ENCODE results near the gene ADORA1.

Gene ADORA1

GRCh38 chr1:203142684-203143408, 15.3 kb downstream of the ADORA1 start:
- no peak for FAIRE-seq

- no peak for FAIRE-seq
Measured at GRCh38 chr1:203143641-203144040, 16.1 kb downstream of the ADORA1 start.

GRCh38 chr1:203144661-203145060, 17.1 kb downstream of the ADORA1 start:
- no peak for FAIRE-seq

- no peak for FAIRE-seq
Measured at GRCh38 chr1:203145321-203146041, 18.0 kb downstream of the ADORA1 start.

GRCh38 chr1:203146042-203146369, 18.5 kb downstream of the ADORA1 start:
- no peak for FAIRE-seq

GRCh38 chr1:203146537-203146936, 19.0 kb downstream of the ADORA1 start:
- no peak for FAIRE-seq

GRCh38 chr1:203147376-203147775, 19.9 kb downstream of the ADORA1 start:
- FAIRE-seq: no peak

- no peak for FAIRE-seq
Measured at GRCh38 chr1:203148127-203148526, 20.6 kb downstream of the ADORA1 start.

GRCh38 chr1:203148579-203148978, 21.1 kb downstream of the ADORA1 start:
- FAIRE-seq: no peak

GRCh38 chr1:203149188-203149840, 21.8 kb downstream of the ADORA1 start:
- FAIRE-seq: no peak

GRCh38 chr1:203150511-203151297, 23.2 kb downstream of the ADORA1 start:
- FAIRE-seq: no peak

GRCh38 chr1:203151362-203152157, 24.0 kb downstream of the ADORA1 start:
- FAIRE-seq: no peak

GRCh38 chr1:203152158-203153034, 24.9 kb downstream of the ADORA1 start:
- FAIRE-seq: no peak

- FAIRE-seq: no peak
Measured at GRCh38 chr1:203153051-203153988, 25.8 kb downstream of the ADORA1 start.

- no peak for FAIRE-seq
Measured at GRCh38 chr1:203153989-203154821, 26.7 kb downstream of the ADORA1 start.

- FAIRE-seq: no peak
Measured at GRCh38 chr1:203156280-203156679, 28.8 kb downstream of the ADORA1 start.

GRCh38 chr1:203158423-203158822, 30.9 kb downstream of the ADORA1 start:
- no peak for FAIRE-seq

GRCh38 chr1:203158960-203159665, 31.6 kb downstream of the ADORA1 start:
- FAIRE-seq: no peak

GRCh38 chr1:203159844-203160243, 32.3 kb downstream of the ADORA1 start:
- FAIRE-seq: no peak

Data from G401.6 (cell line).